HG03135 (cell line): ENCODE data around the gene APH1A.
A peak's percentile ranks its signal among the peaks of the same experiment; 100 is the strongest.
"Not testable (repeated sequence)": the region's sequence is repeated elsewhere in the genome, so short reads cannot be mapped to it uniquely, and the experiment has no call there.

ENCODE experiments used
- ATAC-seq: cut with Tn5 transposase; IDR thresholded peaks from one replicate; pipeline ENCODE4 v1.9.1; 2021; ENCODE audit warnings: mild to moderate bottlenecking, moderate library complexity; ENCODE audit not compliant: unreplicated experiment

The APH1A gene

GRCh38 chr1:150269451-150269850 lies 635 bp upstream of the APH1A start:
- no peak for ATAC-seq

GRCh38 chr1:150268340-150268704 lies 494 bp downstream of the APH1A start:
- peak; percentile 36 for ATAC-seq

- no peak for ATAC-seq
These were observed 920 bp downstream of the APH1A start for GRCh38 chr1:150267896-150268295.

- ATAC-seq: no peak
These were observed 5.3 kb downstream of the APH1A start for GRCh38 chr1:150263549-150263948.

- ATAC-seq: no peak
These were observed 6.2 kb downstream of the APH1A start for GRCh38 chr1:150262388-150263320.

GRCh38 chr1:150261367-150261766 lies 7.4 kb downstream of the APH1A start:
- no peak for ATAC-seq

- ATAC-seq: no peak
These were observed 8.8 kb downstream of the APH1A start for GRCh38 chr1:150259758-150260669.

- ATAC-seq: no peak
These were observed 9.6 kb downstream of the APH1A start for GRCh38 chr1:150259217-150259616.

- no peak for ATAC-seq
These were observed 10.9 kb downstream of the APH1A start, which contains the start of gene CA14 for GRCh38 chr1:150257624-150258585. TSS of gene CA14 (plus strand) at chr1:150257774. CDS start at chr1:150258129, 355 bp downstream.

GRCh38 chr1:150256554-150257341 lies 12.1 kb downstream of the APH1A start:
- ATAC-seq: no peak

GRCh38 chr1:150256198-150256553 lies 12.6 kb downstream of the APH1A start:
- ATAC-seq: no peak

- ATAC-seq: no peak
These were observed 18.9 kb downstream of the APH1A start for GRCh38 chr1:150249936-150250335.

- no peak for ATAC-seq
These were observed 25.8 kb downstream of the APH1A start for GRCh38 chr1:150243003-150243402.

- ATAC-seq: no peak
These were observed 31.1 kb downstream of the APH1A start for GRCh38 chr1:150237746-150238145.

- ATAC-seq: not testable (repeated sequence)
These were observed 31.6 kb downstream of the APH1A start for GRCh38 chr1:150237176-150237575.

GRCh38 chr1:150236614-150237100 lies 32.2 kb downstream of the APH1A start:
- ATAC-seq: no peak

- ATAC-seq: peak; percentile 79
These were observed 32.8 kb downstream of the APH1A start, which contains the start of gene ANP32E for GRCh38 chr1:150235852-150236613. TSS of gene ANP32E (minus strand) at chr1:150236112. CDS start at chr1:150235786, 326 bp downstream.

- ATAC-seq: no peak
These were observed 33.4 kb downstream of the APH1A start for GRCh38 chr1:150235294-150235851.
